ENCODE data around the gene SLC35F4. TPM values are rescaled to one million over a fixed set of nuclear protein-coding genes. Genes with fewer than 3 reads are reported as not detected.

Gene SLC35F4
- total RNA-seq, 1 experiment from 2014 or later, result not detected

DNA sequence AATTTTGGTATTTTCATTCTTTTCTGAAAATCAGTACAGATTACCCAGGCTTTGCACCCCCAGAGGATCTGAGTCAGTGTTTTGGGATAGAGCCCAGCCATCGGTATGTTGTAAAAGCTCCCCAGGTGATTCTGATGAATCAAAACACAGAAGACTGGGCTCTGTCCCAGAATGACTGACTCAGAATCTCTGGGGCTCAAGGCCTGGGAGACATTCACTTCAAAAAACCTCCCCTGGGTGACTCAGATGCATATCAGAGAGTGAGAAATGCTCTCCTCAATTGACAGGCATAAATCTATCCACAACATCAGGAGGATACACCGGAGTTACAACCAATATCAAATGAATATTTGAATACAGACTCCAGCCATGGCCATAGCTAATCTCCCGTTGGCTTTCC lies 32.6 kb downstream of the SLC35F4 start:
- Histone ChIP-seq H3K79me2 (ENCODE audit: insufficient read depth, low read length) (no peaks in the 10 kb centered on the region; the same call in 1 of the 2 replicates), H3T11ph (ENCODE audit: low read length) (no peak overlapping the region), H4K8ac (replicated peaks; ENCODE audit: insufficient read length, low read depth, low read length) (no peak overlapping the region), H3K9me3 (ENCODE audit: control insufficient read depth, low read depth, low read length) (no peaks in the 10 kb centered on the region), H3K9ac (ENCODE audit: extremely low read depth, insufficient read length, low read length) (no peak overlapping the region), H2BK120ac (ENCODE audit: low read depth, low read length, poor library complexity, severe bottlenecking) (no peak overlapping the region), H3K4me2 (ENCODE audit: insufficient read depth, insufficient read length, low read length) (no peak overlapping the region), H4K91ac (ENCODE audit: insufficient read length, low read depth, low read length) (no peak overlapping the region), H2BK12ac (ENCODE audit: insufficient read length, low read depth, low read length) (no peak overlapping the region), H3K4ac (ENCODE audit: low read depth, low read length) (no peak overlapping the region), H3K18ac (ENCODE audit: insufficient read length, low read depth, low read length) (no peak overlapping the region), H3K4me1 (ENCODE audit: insufficient read depth, low read length) (0 out of 2 replicates have a peak, but pooled peaks cover 5% of the 10 kb centered on the region), H2AK5ac (ENCODE audit: insufficient read length, low read length) (no peak overlapping the region), H2AFZ (ENCODE audit: low read length) (no peak overlapping the region), H3K27ac (ENCODE audit: insufficient read length, low read depth, low read length) (no peak overlapping the region), H4K5ac (ENCODE audit: insufficient read length, low read depth, low read length) (no peak overlapping the region), H3K79me1 (ENCODE audit: insufficient read depth, low read depth, low read length, poor library complexity, severe bottlenecking) (no peaks in the 10 kb centered on the region), H3K23me2 (ENCODE audit: insufficient read length, low read depth, low read length, poor library complexity, severe bottlenecking) (no peaks in the 10 kb centered on the region), H3K56ac (ENCODE audit: insufficient read length, low read depth, low read length) (no peak overlapping the region), H3K14ac (ENCODE audit: insufficient read depth, low read length) (no peak overlapping the region), H2BK5ac (ENCODE audit: insufficient read length, low read length) (no peak overlapping the region), H3K23ac (ENCODE audit: insufficient read length, low read depth, low read length) (no peak overlapping the region), H3K27me3 (ENCODE audit: insufficient read depth, low read length) (no peaks in the 10 kb centered on the region), H2BK20ac (ENCODE audit: low read depth, low read length, poor library complexity, severe bottlenecking) (no peak overlapping the region), H2BK15ac (ENCODE audit: low read depth, low read length) (no peak overlapping the region), H4K20me1 (ENCODE audit: control insufficient read depth, insufficient read depth, insufficient read length) (no peaks in the 10 kb centered on the region)
- Mint-ChIP-seq H3K27ac (no peak overlapping the region), H3K4me3 (no peak overlapping the region), H3K9me3 (no peaks in the 10 kb centered on the region), H3K4me1 (peaks cover 13 to 16% of the 10 kb centered on the region in 2 experiments), H3K27me3 (ENCODE audit: low read depth) (no peaks in the 10 kb centered on the region; the same call in 1 of the 2 replicates), H3K36me3 (ENCODE audit: insufficient read depth in 1 of 3, low read depth in 3 of 3) (no peaks in the 10 kb centered on the region)
- no CpG with 5 or more reads among the region's 3 CpGs for WGBS (ENCODE audit: extremely low coverage, insufficient read length, low lambda C conversion rate)
- TF ChIP-seq CTCF (conservative IDR thresholded peaks at IDR 0.05), result no peak
- no peak for DNase-seq
